Heart right ventricle (tissue), 16 donors: ENCODE data around the gene CDH2. TPM values are rescaled to one million over a fixed set of nuclear protein-coding genes. Genes with fewer than 3 reads are reported as not detected.

Experiments used
- ATAC-seq, 8 donors: fragments of 200-7000 bp; cut with Tn5 transposase; one replicate each; pipeline ENCODE4 v1.9.1; 2020; ENCODE audit warnings: mild to moderate bottlenecking in 8 of 8, moderate library complexity in 8 of 8, moderate number of reproducible peaks in 1 of 8
- DNase-seq, 2 donors: peaks; one replicate each; pipeline ENCODE4 v3.0.0-alpha.2; 2020
- H3K27ac ChIP-seq, 10 donors: fragments of 200-600 bp; sonication (generic) in 2 of 10; one replicate each; pipeline versions ENCODE4 v1.5.0 to v1.8.0; 2020 to 2022; ENCODE audit warnings: mild to moderate bottlenecking in 3 of 10
- H3K27me3 ChIP-seq, 7 donors: fragments of 200-600 bp; one replicate each; pipeline ENCODE4 v1.8.0; 2021 to 2022; ENCODE audit warnings: mild to moderate bottlenecking in 2 of 7
- H3K36me3 ChIP-seq, 9 donors: fragments of 200-600 bp; sonication (generic) in 1 of 9; one replicate each; pipeline versions ENCODE4 v1.5.0 to v1.8.0; 2020 to 2022; ENCODE audit warnings: mild to moderate bottlenecking in 2 of 9
- H3K4me1 ChIP-seq, 9 donors: fragments of 200-600 bp; sonication (generic) in 1 of 9; one replicate each; pipeline versions ENCODE4 v1.5.0 to v1.8.0; 2020 to 2022; ENCODE audit warnings: mild to moderate bottlenecking in 4 of 9
- H3K4me3 ChIP-seq, 10 donors: fragments of 200-600 bp; sonication (generic) in 2 of 10; one replicate each; pipeline versions ENCODE4 v1.5.0 to v1.8.0; 2020 to 2022; ENCODE audit warnings: mild to moderate bottlenecking in 7 of 10, moderate library complexity in 2 of 10
- H3K9me3 ChIP-seq, 11 donors: fragments of 200-600 bp in 10 of 11; sonication (generic) in 2 of 11; one replicate each; pipeline versions ENCODE4 v1.5.0 to v1.8.0; 2013 to 2022; ENCODE audit warnings: mild to moderate bottlenecking in 2 of 11, control low read depth in 1 of 11, moderate library complexity in 1 of 11
- WGBS, 2 donors: extraction: QIAGEN DNeasy Blood & Tissue Kit; methylation state at CpG; one replicate each; pipeline ENCODE4 v1.1.7; 2013; ENCODE audit warnings: inconsistent platforms in 1 of 2; 5-methylcytosine and 5-hydroxymethylcytosine counted together
- intact Hi-C, 10 donors: fragments of 100-400 bp; cut with DNase I; formaldehyde crosslinking; loops; one replicate each; pipeline versions ENCODE4 v1.11.1 to v1.14.2; 2022
- polyA plus RNA-seq, 2 donors: library from polyadenylated mRNA; stranded (reverse); fragments of 200-250 nt; gene quantifications; one replicate each; pipeline ENCODE4 v1.2.3, GENCODE V29; 2013
- total RNA-seq, 10 donors: library from RNA; stranded (reverse); fragmentation: NEBNext Ultra II Directional in 3 of 10; extraction: Animal tissue kit (Norgen Biotek cat#: 25700) in 3 of 10; gene quantifications; one replicate each; pipeline versions ENCODE4 v1.2.1 to v1.2.4, GENCODE V29; 2021 to 2023
- TF ChIP-seq, protein P1 (sequence below), 9 donors: fragments of 200-600 bp; sonication (generic) in 2 of 9; IDR thresholded peaks; one replicate each; pipeline versions ENCODE4 v1.5.0 to v1.8.0; 2021 to 2022; ENCODE audit warnings: antibody characterized with exemption in 9 of 9, mild to moderate bottlenecking in 5 of 9, moderate library complexity in 1 of 9
- donor health status: Arrhythmogenic right ventricular cardiomyopathy.
- donor health status: ischemic (EF 13 %, LVEDD 7.1; RV severe dilation, severe dysfunction).
- donor health status: healthy with polysubstance abuse.
- donor health status: DM: no; HTN: yes; CAD: no.
- donor health status: DM: no; HTN: no; CAD: no.
- donor health status: ischemic (EF 25% LVEDD 6.9; RV normal size, moderate dysfunction).
- donor health status: ischemic (EF 25% LVEDD 5.7; RV mildly dilated, moderate dysfunction).
- donor health status: healthy.
- donor health status: DM: yes; HTN: yes; CAD: no.
- donor health status: Ischemic cardiomyopathy.
- donor health status: ischemic (EF 35%, LVEDD 5.7; RV mildly dilated, moderate dysfunction).
- donor health status: nonischemic (EF 11% LVEDD 7.7; RV severe dilation, severe dysfunction).
- donor health status: DM: yes; HTN: yes; CAD: no.
- donor health status: PGD.
- donor health status: ischemic (EF 29% LVEDD 5.4; RV normal size, mild dysfunction).
- donor health status: nonischemic (EF 23%, LVEDD 6.1; RV moderate dilation, normal function).

CDH2 gene
- total and polyA plus RNA-seq, 12 donors, result 50.3 to 575 (median 448) TPM

DNA sequence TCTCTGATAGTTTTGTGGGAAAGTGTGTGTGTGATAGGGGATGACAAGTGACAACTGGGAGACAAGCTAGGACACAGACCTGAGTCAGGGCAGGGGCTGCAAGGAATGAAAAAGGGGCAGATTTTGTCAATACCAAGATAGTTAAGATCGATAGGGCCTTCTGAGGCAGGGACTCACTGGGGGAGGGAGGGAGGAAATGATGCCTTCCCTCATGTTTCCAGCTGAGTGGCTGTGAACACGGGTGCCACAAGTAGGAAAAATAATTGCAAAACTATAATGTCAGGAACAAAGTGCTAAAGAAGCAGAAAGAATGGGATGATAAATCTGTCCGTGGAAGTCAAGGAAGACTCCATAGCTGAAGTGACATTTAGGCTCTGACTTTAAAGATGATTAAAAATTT lies 24.2 kb downstream of the CDH2 start:
- intact Hi-C loops, result loop anchor here in 2 of 10 donors (5.0 to 10.0 kb wide), 2 partner anchors 40 to 288 kb away; no protein-coding TSS in a partner anchor
- Histone ChIP-seq H3K27me3 (no peaks in the 10 kb centered on the region), H3K9me3 (no peaks in the 10 kb centered on the region), H3K4me1 (peaks cover 0 to 93% (median 44%) of the 10 kb centered on the region in 9 donors), H3K36me3 (no peaks in the 10 kb centered on the region), H3K4me3 (no peak overlapping the region), H3K27ac (peak overlapping the region in 9 of 10 donors; percentile 10 to 76 (median 53))
- WGBS, 2 donors, result 13 to 21% methylated on average over 3 of the region's 3 CpGs
- ATAC-seq, result peak in 2 of 8 donors; percentile 3 to 6
- TF ChIP-seq, protein P1, sequence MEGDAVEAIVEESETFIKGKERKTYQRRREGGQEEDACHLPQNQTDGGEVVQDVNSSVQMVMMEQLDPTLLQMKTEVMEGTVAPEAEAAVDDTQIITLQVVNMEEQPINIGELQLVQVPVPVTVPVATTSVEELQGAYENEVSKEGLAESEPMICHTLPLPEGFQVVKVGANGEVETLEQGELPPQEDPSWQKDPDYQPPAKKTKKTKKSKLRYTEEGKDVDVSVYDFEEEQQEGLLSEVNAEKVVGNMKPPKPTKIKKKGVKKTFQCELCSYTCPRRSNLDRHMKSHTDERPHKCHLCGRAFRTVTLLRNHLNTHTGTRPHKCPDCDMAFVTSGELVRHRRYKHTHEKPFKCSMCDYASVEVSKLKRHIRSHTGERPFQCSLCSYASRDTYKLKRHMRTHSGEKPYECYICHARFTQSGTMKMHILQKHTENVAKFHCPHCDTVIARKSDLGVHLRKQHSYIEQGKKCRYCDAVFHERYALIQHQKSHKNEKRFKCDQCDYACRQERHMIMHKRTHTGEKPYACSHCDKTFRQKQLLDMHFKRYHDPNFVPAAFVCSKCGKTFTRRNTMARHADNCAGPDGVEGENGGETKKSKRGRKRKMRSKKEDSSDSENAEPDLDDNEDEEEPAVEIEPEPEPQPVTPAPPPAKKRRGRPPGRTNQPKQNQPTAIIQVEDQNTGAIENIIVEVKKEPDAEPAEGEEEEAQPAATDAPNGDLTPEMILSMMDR (IDR thresholded peaks at IDR 0.05), result no peak
- DNase-seq, result no peak

DNA sequence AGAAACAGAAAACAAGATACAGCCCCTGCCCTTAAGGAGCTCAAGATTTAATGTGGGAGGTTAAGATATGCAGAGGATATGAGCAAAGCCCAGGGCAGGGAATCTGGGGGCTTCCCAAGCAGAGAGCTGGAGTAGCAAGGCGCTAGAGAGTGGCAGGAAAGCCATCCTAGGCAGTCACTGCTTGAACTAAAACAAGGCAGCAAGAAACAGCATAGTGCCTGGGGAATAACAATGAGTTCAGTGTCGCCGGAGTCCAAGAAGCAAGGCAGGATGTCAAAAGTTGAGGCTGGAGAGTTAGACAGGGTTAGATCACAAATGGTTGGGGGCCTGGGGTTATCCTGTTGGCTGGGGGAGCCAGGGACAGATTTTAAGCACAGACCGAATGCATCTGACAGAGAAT lies 24.6 kb downstream of the CDH2 start:
- DNase-seq (no peak), ATAC-seq (peak in 2 of 8 donors; percentile 23 to 34)
- no peak overlapping the region for H3K4me3 ChIP-seq
- H3K36me3 ChIP-seq, result no peaks in the 10 kb centered on the region
- peaks cover 0 to 93% (median 44%) of the 10 kb centered on the region in 9 donors for H3K4me1 ChIP-seq
- TF ChIP-seq, protein P1 (IDR thresholded peaks at IDR 0.05), result no peak
- intact Hi-C loops, result loop anchor here in 2 of 10 donors (5.0 to 10.0 kb wide), 2 partner anchors 40 to 288 kb away; no protein-coding TSS in a partner anchor
- no peaks in the 10 kb centered on the region for H3K27me3 ChIP-seq
- peak overlapping the region in 9 of 10 donors; percentile 10 to 76 (median 53) for H3K27ac ChIP-seq
- H3K9me3 ChIP-seq, result no peaks in the 10 kb centered on the region
- WGBS, 2 donors, result 23 to 24% methylated on average over 4 of the region's 4 CpGs

DNA sequence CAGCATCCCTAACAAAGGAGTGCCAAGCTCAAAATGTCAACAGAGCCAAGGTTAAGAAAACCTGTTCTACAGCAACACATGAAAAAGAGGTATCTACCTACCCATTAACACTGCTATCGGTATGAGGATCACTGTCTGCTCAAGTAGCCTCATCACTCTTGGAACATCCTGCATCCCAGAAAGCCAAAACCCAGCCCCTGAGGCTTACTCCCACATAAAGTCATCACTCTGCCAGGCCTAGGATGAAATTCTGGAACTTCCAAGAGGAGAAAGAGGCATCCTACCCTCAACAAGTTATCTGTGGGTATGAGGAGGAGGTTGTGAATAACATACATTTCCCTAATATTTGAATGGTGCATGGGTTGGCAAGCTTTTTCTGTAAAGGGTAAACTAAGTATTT lies 25.5 kb downstream of the CDH2 start:
- TF ChIP-seq, protein P1 (IDR thresholded peaks at IDR 0.05), result no peak
- Histone ChIP-seq H3K27ac (peak overlapping the region in 6 of 10 donors; percentile 36 to 76 (median 60)), H3K27me3 (no peaks in the 10 kb centered on the region), H3K9me3 (no peaks in the 10 kb centered on the region), H3K4me1 (peaks cover 0 to 92% (median 46%) of the 10 kb centered on the region in 9 donors), H3K4me3 (no peak overlapping the region), H3K36me3 (no peaks in the 10 kb centered on the region)
- 56 to 59% methylated on average over 1 of the region's 1 CpG for WGBS, 2 donors
- DNase-seq, result no peak
- intact Hi-C loops, result loop anchor here in 2 of 10 donors (5.0 to 10.0 kb wide), 2 partner anchors 39 to 287 kb away; no protein-coding TSS in a partner anchor
- ATAC-seq, result no peak

DNA sequence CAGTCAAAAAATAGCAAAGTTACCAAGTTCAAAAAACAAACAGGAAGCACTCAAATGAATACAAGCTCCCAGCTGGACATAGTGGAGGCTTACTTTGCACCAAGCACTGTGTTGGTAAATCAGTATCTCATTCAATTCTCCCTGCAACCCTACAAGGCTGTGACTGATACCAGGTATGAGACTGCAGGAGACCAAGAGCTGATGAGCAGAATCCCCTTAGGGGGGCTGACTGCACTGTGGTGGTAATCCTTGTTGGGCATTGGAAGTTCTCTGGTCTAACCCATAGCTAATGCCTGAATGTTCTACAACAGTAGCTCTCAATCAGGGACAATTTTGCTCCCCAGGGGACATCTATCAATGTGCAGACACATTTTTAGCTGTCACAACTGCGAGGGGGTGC lies 26.0 kb downstream of the CDH2 start:
- DNase-seq (no peak), ATAC-seq (no peak)
- WGBS, 2 donors, result 36 to 72% methylated on average over 1 of the region's 1 CpG
- Histone ChIP-seq H3K9me3 (no peaks in the 10 kb centered on the region), H3K4me1 (peaks cover 0 to 92% (median 43%) of the 10 kb centered on the region in 9 donors), H3K27me3 (no peaks in the 10 kb centered on the region), H3K27ac (peak overlapping the region in 6 of 10 donors; percentile 1 to 76 (median 64)), H3K36me3 (no peaks in the 10 kb centered on the region), H3K4me3 (no peak overlapping the region)
- TF ChIP-seq, protein P1 (IDR thresholded peaks at IDR 0.05), result no peak
- intact Hi-C loops, result loop anchor here in 2 of 10 donors (5.0 to 10.0 kb wide), 2 partner anchors 39 to 286 kb away; no protein-coding TSS in a partner anchor
